ENCODE measurements around the gene TMEM185A. TPM values are rescaled to one million over a fixed set of nuclear protein-coding genes. Genes with fewer than 3 reads are reported as not detected.

TMEM185A gene
- total and polyA plus RNA-seq, 2 of the 4 experiments (the other 2 are of a cell fraction), result 9.7 to 12.2 TPM

GRCh38 chrX:149569770-149570169 is 61.8 kb downstream of the TMEM185A start:
- dilution Hi-C loops (cut with HindIII; ENCODE audit: low sequenced_read_pairs, unreplicated experiment) (no loop called here), intact Hi-C loops (cut with micrococcal nuclease) (no loop called here), in situ Hi-C loops (cut with MboI; ENCODE audit: low sequenced_read_pairs) (no loop called here)
- BruUV-seq (replicated peaks), result no TSS peak
- Histone ChIP-seq H3K27ac (ENCODE audit: insufficient read depth, low read length) (no peak overlapping the region), H4K91ac (ENCODE audit: insufficient read depth, low read depth, low read length) (no peak overlapping the region), H3K4me1 (ENCODE audit: control insufficient read depth, insufficient read depth, low read length) (no peaks in the 10 kb centered on the region), H3K27me3 (ENCODE audit: control insufficient read depth, insufficient read depth, low read length) (peaks cover 5% of the 10 kb centered on the region), H3K23ac (ENCODE audit: low read depth, low read length) (no peak overlapping the region), H2AK5ac (ENCODE audit: low read depth, low read length) (no peak overlapping the region), H3K56ac (ENCODE audit: extremely low read depth, insufficient read depth, low read length) (no peak overlapping the region), H3K14ac (replicated peaks; ENCODE audit: low read depth, low read length) (no peak overlapping the region), H2AFZ (replicated peaks; ENCODE audit: low read length, poor library complexity) (no peak overlapping the region), H3K9me1 (ENCODE audit: insufficient read depth, low read length) (no peaks in the 10 kb centered on the region), H2AK9ac (replicated peaks; ENCODE audit: low read depth, low read length, poor library complexity) (no peak overlapping the region), H4K8ac (ENCODE audit: low read depth in 2 of 2, low read length in 2 of 2) (no peak overlapping the region), H3K9me3 (ENCODE audit: control insufficient read depth, insufficient read depth, low read length) (no peaks in the 10 kb centered on the region), H3K4me3 (ENCODE audit: insufficient read depth, low read depth, low read length) (no peak overlapping the region), H2BK20ac (ENCODE audit: low read depth, low read length) (no peak overlapping the region), H2BK5ac (ENCODE audit: low read depth, low read length, poor library complexity, severe bottlenecking) (no peak overlapping the region), H3K9ac (ENCODE audit: low read depth, low read length) (no peak overlapping the region), H3K4me2 (ENCODE audit: low read depth, low read length) (no peak overlapping the region), H2BK120ac (ENCODE audit: low read depth, low read length) (no peak overlapping the region), H3K79me1 (ENCODE audit: low read depth in 1 of 2, low read length in 2 of 2) (no peaks in the 10 kb centered on the region), H2BK15ac (ENCODE audit: low read depth, low read length) (no peak overlapping the region), H3K18ac (ENCODE audit: low read depth, low read length) (no peak overlapping the region), H3K4ac (ENCODE audit: low read depth, low read length) (no peak overlapping the region), H4K5ac (ENCODE audit: low read depth, low read length) (no peak overlapping the region), H3K36me3 (ENCODE audit: control insufficient read depth, insufficient read depth, low read length) (no peaks in the 10 kb centered on the region), H4K20me1 (ENCODE audit: insufficient read depth, low read length) (no peaks in the 10 kb centered on the region)
- POLR2A ChIA-PET (ENCODE audit: unreplicated experiment), result no interaction called here
- no CpG with 5 or more reads among the region's 2 CpGs for WGBS, 2 experiments (ENCODE audit: extremely low coverage in 2 of 2, insufficient read length in 1 of 2)
- CTCF ChIA-PET, result no interaction called here
- DNase-seq (no peak), ATAC-seq (ENCODE audit: low read depth) (no peak)
- TF ChIP-seq MAZ (IDR thresholded peaks at IDR 0.05; ENCODE audit: borderline replicate concordance, low read depth, low read length), result no peak
- TF ChIP-seq SMC3 (IDR thresholded peaks at IDR 0.05; ENCODE audit: low read depth, low read length), result no peak
- no peak for TF ChIP-seq USF2 (IDR thresholded peaks at IDR 0.05; ENCODE audit: low read depth, low read length)

Data from IMR-90 (cell line).